Measurements from ENCODE around the gene REXO2.
A peak's percentile ranks its signal among the peaks of the same experiment; 100 is the strongest.

DNA sequence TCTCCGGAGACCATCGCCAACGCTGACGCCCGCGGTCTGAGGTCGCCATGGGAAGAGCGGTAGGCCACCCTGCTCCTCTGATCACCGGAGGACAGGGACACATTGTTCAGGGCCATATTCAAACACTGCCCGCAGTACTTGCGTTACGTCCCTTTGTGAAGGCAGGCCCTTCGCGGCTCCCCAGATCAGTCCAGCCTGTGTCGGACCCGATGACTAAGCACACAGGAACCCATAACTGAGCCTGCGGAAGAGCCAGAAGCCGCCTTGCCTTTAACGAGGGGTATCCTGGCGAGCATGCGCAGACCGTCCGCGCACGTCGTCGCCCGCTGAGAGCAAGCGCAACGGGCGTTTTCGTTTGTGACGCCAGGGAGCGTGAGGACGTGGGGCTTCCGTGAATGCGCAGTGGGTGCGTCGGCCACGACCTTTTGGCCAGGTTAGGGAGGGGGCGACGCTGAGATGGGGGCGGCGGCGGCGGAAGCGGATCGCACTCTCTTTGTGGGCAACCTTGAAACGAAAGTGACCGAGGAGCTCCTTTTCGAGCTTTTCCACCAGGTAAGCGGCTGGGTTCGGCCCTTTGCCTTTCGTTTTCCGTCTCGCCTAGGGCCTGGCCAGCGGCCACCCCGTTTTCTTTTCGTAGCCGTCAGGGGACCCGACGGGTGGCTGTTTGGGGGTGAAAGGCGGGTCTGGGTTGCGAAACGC, 38.9 kb upstream of the REXO2 start, which contains the start of the genes C11orf71 and RBM7:
- TF ChIP-seq POLR2AphosphoS5 (IDR thresholded peaks at IDR 0.05; ENCODE audit: borderline replicate concordance, low read depth, low read length), result peak; percentile 98
- TF ChIP-seq FOXP2 (optimal IDR thresholded peaks at IDR 0.05; ENCODE audit: control extremely low read depth, extremely low read length, insufficient read depth), result peak; percentile 78
- no peak for TF ChIP-seq EZH2 (IDR thresholded peaks at IDR 0.05)

Measured in SK-N-MC (cell line).